ENCODE measurements around the gene WDR36. TPM values are rescaled to one million over a fixed set of nuclear protein-coding genes. Genes with fewer than 3 reads are reported as not detected.
"Not testable (repeated sequence)": the region's sequence is repeated elsewhere in the genome, so short reads cannot be mapped to it uniquely, and the experiment has no call there.

The WDR36 gene
- polyA plus RNA-seq, 10 donors, result 13.1 to 19.6 (median 18.2) TPM

GRCh38 chr5:111135363-111135762 lies 43.2 kb downstream of the WDR36 start:
- DNase-seq, result no peak

- no peak for DNase-seq
Measured at GRCh38 chr5:111135946-111136345, 43.8 kb downstream of the WDR36 start.

GRCh38 chr5:111138096-111138495 lies 45.9 kb downstream of the WDR36 start:
- DNase-seq, result no peak

- DNase-seq, result not testable (repeated sequence)
Measured at GRCh38 chr5:111141471-111141870, 49.3 kb downstream of the WDR36 start.

- peak in 1 of 3 donors; percentile 16 for DNase-seq
Measured at GRCh38 chr5:111142932-111143331, 50.8 kb downstream of the WDR36 start.

GRCh38 chr5:111143910-111144309 lies 51.8 kb downstream of the WDR36 start:
- DNase-seq, result peak; percentile 62 to 85 (median 85)

- DNase-seq, result peak in 1 of 3 donors; percentile 24
Measured at GRCh38 chr5:111144352-111144930, 52.3 kb downstream of the WDR36 start.

GRCh38 chr5:111146053-111146452 lies 53.9 kb downstream of the WDR36 start:
- no peak for DNase-seq

- no peak for DNase-seq
Measured at GRCh38 chr5:111147502-111147901, 55.4 kb downstream of the WDR36 start.

- no peak for DNase-seq
Measured at GRCh38 chr5:111151998-111152397, 59.9 kb downstream of the WDR36 start.

GRCh38 chr5:111153483-111153882 lies 61.3 kb downstream of the WDR36 start:
- no peak for DNase-seq

GRCh38 chr5:111153945-111154344 lies 61.8 kb downstream of the WDR36 start:
- DNase-seq, result no peak

- DNase-seq, result peak; percentile 77 to 87 (median 82)
Measured at GRCh38 chr5:111158105-111158744, 66.1 kb downstream of the WDR36 start.

GRCh38 chr5:111159845-111160244 lies 67.7 kb downstream of the WDR36 start:
- DNase-seq, result no peak

GRCh38 chr5:111163000-111163399 lies 70.9 kb downstream of the WDR36 start:
- no peak for DNase-seq

- no peak for DNase-seq
Measured at GRCh38 chr5:111165058-111165457, 72.9 kb downstream of the WDR36 start.

- no peak for DNase-seq
Measured at GRCh38 chr5:111167551-111167950, 75.4 kb downstream of the WDR36 start.

GRCh38 chr5:111168608-111169007 lies 76.5 kb downstream of the WDR36 start:
- no peak for DNase-seq

GRCh38 chr5:111169269-111169668 lies 77.1 kb downstream of the WDR36 start:
- DNase-seq, result no peak

- no peak for DNase-seq
Measured at GRCh38 chr5:111170279-111170678, 78.1 kb downstream of the WDR36 start.

GRCh38 chr5:111172504-111172903 lies 80.4 kb downstream of the WDR36 start:
- DNase-seq, result no peak

GRCh38 chr5:111173476-111173875 lies 81.3 kb downstream of the WDR36 start:
- DNase-seq, result no peak
